ENCODE results near the gene GARIN5A.

GARIN5A gene

GRCh38 chr19:50476224-50476906 lies at the start of gene GARIN5A, which contains the start of gene EMC10:
Gene GARIN5A (minus strand): TSS chr19:50476848. CDS start chr19:50476388, 460 bp downstream.
Gene EMC10 (plus strand): TSS chr19:50476507. CDS start chr19:50476545, 38 bp downstream.
- DNase-seq: peak; percentile 96

- DNase-seq: no peak
Measured at GRCh38 chr19:50522881-50523280, 46.2 kb upstream of the GARIN5A start.

GRCh38 chr19:50520822-50521465 lies 44.3 kb upstream of the GARIN5A start:
- no peak for DNase-seq

- DNase-seq: no peak
Measured at GRCh38 chr19:50519006-50519575, 42.4 kb upstream of the GARIN5A start.

GRCh38 chr19:50518091-50519005 lies 41.7 kb upstream of the GARIN5A start:
- DNase-seq: no peak

- DNase-seq: no peak
Measured at GRCh38 chr19:50517704-50518075, 41.0 kb upstream of the GARIN5A start.

- DNase-seq: no peak
Measured at GRCh38 chr19:50516964-50517703, 40.5 kb upstream of the GARIN5A start.

GRCh38 chr19:50516456-50516855 lies 39.8 kb upstream of the GARIN5A start:
- no peak for DNase-seq

GRCh38 chr19:50515168-50515561 lies 38.5 kb upstream of the GARIN5A start:
- DNase-seq: no peak

- DNase-seq: no peak
Measured at GRCh38 chr19:50514346-50515167, 37.9 kb upstream of the GARIN5A start.

GRCh38 chr19:50513746-50514345 lies 37.2 kb upstream of the GARIN5A start, which contains the start of gene ASPDH:
Gene ASPDH (minus strand): TSS chr19:50513913. CDS start chr19:50513823, 90 bp downstream.
- DNase-seq: no peak

GRCh38 chr19:50512999-50513745 lies 36.5 kb upstream of the GARIN5A start:
- no peak for DNase-seq

- no peak for DNase-seq
Measured at GRCh38 chr19:50512112-50512998, 35.7 kb upstream of the GARIN5A start.

- DNase-seq: peak; percentile 97
Measured at GRCh38 chr19:50511069-50511822, 34.6 kb upstream of the GARIN5A start, which contains the start of gene JOSD2. Gene JOSD2 (minus strand): TSS chr19:50511191. CDS start chr19:50510431, 760 bp downstream.

GRCh38 chr19:50510700-50511068 lies 34.0 kb upstream of the GARIN5A start:
- no peak for DNase-seq

GRCh38 chr19:50510121-50510670 lies 33.5 kb upstream of the GARIN5A start:
- DNase-seq: no peak

GRCh38 chr19:50509366-50509765 lies 32.7 kb upstream of the GARIN5A start:
- DNase-seq: no peak

- DNase-seq: no peak
Measured at GRCh38 chr19:50508843-50509190, 32.2 kb upstream of the GARIN5A start.

All from activated CD8-positive, alpha-beta memory T cell treated with anti-CD3 and anti-CD28 coated beads, Interleukin-2, amount 50 U/mL, for 48 hours (primary cell).